G401 (cell line): ENCODE data around the gene HAND1. TPM values are rescaled to one million over a fixed set of nuclear protein-coding genes. Genes with fewer than 3 reads are reported as not detected.

ENCODE experiments used
- DNase-seq: peaks from one replicate; pipeline ENCODE4 v3.0.0-alpha.2; 2015; ENCODE audit warnings: low spot score
- in situ Hi-C: cut with HindIII; loops from 2 replicates; pipeline ENCODE4 v1.10.0; 2016; ENCODE audit warnings: low sequenced_read_pairs, mixed read lengths
- total RNA-seq: library from RNA; depleted of rRNA; stranded (reverse); fragments of >200 nt; shearing (Covaris generic); gene quantifications from 2 replicates; pipeline ENCODE4 v1.2.3, GENCODE V29; 2014; rRNA removed

Gene HAND1
- total RNA-seq, 1 experiment from 2014 or later, result 2.7 TPM

DNA sequence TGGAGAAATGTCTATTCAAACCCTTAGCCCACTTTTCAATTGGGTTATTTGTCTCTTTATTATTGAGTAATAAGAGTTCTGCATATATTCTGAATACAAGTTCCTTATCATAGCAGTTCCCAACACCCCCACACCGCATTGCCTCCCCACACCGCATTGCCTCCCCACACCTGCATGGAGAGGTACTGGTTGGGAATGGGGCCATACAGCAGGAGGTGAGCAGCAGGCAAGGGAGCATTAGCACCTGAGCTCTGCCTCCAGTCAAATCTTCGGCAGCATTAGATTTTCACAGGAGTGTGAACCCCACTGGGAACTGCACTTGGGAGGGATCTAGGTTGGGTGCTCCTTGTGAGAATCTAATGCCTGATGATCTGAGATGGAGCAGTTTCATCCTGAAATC, 42.8 kb downstream of the HAND1 start:
- DNase-seq, result no peak

DNA sequence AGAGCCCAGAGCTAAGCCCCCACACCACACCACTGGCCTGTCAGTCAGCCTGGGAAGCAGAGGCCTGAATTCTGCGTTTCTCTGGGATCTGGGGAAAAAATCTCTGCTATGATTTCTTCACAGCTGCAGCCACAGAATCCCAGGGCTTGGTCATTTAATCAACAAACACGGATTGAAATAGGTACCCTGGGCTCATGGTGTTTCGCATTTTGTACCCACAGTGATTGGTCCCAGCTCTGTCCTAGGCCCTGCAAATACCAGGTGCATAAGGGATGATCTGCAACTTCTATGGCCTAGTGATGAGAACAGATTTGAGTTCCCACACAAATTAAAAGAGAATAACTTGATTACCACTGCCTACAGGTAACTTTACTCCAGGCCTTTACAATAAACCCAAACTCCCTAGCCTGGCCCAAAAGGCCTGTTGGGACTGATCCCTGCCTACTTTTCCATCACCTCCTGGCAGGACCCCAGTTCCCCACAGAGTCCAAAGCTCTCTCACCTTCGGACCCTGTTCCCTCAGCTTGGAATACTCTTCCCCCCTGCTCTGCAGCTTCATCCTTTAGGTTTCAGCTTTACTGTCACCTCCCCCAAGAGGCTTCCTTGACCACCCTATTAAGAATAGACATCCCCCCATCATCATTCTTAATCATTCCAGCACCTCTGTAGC, 46.9 kb downstream of the HAND1 start:
- in situ Hi-C loops, result no loop called here
- DNase-seq, result no peak

More for the DNA sequence above, 42.8 kb downstream of the HAND1 start:
- in situ Hi-C loops, result no loop called here

DNA sequence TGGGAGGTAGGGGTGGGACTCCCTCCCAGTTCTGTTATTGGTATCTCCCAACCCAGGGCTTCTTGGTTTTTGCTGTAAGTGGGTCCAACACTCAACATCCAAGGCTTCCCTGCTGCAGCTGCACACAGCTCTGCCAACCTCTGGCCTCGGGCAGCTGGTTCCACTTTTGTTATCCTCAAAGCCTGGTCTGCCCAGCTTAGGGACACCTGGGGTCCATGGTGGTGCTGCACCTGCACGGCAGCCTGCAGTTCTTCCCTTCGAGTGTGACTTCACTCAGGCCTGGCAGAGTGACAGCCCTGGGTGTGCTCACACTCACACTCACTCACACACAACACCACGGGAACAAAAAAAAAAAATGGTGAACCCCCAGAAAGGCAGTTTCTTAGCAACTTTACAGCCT, 47.6 kb downstream of the HAND1 start:
- DNase-seq, result no peak
- in situ Hi-C loops, result no loop called here

DNA sequence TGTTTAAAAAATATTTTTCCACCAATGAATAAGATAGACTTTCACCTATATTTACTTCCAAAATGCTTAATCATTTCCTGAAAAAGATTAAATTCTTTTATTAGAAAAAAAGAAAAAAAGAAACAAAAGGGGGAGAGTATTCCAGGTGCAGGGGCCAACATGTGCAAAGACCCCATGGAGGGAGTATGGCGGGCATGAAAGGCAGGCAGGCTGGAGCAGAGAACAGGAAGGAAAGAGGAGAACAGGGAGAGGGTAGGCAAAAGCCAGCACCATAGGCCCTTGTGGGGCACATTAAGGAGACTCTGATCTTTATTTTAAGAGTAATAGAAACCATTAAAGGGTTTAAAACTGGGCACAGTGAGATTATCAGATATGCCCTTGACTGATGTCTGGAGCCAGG, 48.7 kb downstream of the HAND1 start:
- DNase-seq, result no peak
- in situ Hi-C loops, result no loop called here

GRCh38 chr5:154428208-154428607, 49.8 kb downstream of the HAND1 start:
- in situ Hi-C loops, result no loop called here
- no peak for DNase-seq

Other genes starting within 250 kb of the HAND1 start
- 17.5 and 28.4 TPM in 2 replicates for gene SAP30L, start 32.2 kb downstream of the HAND1 start, total RNA-seq